ENCODE data around the gene VASH2. TPM values are rescaled to one million over a fixed set of nuclear protein-coding genes. Genes with fewer than 3 reads are reported as not detected.
A peak's percentile ranks its signal among the peaks of the same experiment; 100 is the strongest.
"Not testable (repeated sequence)": the region's sequence is repeated elsewhere in the genome, so short reads cannot be mapped to it uniquely, and the experiment has no call there.

The VASH2 gene
- total RNA-seq, 1 donor from 2014 or later: 0.07 TPM

GRCh38 chr1:213015099-213016050 is 65.0 kb downstream of the VASH2 start, which contains the start of gene ANGEL2:
TSS of gene ANGEL2 (minus strand) at chr1:213015867. CDS start at chr1:213015671, 196 bp downstream.
- intact Hi-C loops (cut with micrococcal nuclease): loop anchor here (1.0 to 10.0 kb wide), 11 partner anchors 36 to 1761 kb away; partner anchors contain the start of genes ATF3, CENPF, DTL and FLVCR1
- TF ChIP-seq CTCF (IDR thresholded peaks at IDR 0.05): no peak
- Mint-ChIP-seq H3K4me1 (peaks cover 20% of the 10 kb centered on the region), H3K27me3 (no peaks in the 10 kb centered on the region), H3K36me3 (ENCODE audit: low read depth) (peaks cover 30% of the 10 kb centered on the region), H3K4me3 (peak within 1 kb of the TSS; percentile 100), H3K27ac (peak within 1 kb of the TSS; percentile 99), H3K9me3 (no peaks in the 10 kb centered on the region)
- ChIA-PET POLR2A (interaction anchor here (0.7 to 1.7 kb wide), 8 partner anchors 9 to 407 kb away, joined by 3 to 7 read pairs (median 5); partner anchors contain the start of genes ATF3, FLVCR1, NSL1 and TATDN3), CTCF (interaction anchor here (1.8 kb wide), 1 partner anchor 980 kb away, joined by 5 read pairs; the partner anchor contains the start of genes DTL and INTS7)
- DNase-seq (peak; percentile 87), ATAC-seq (ENCODE audit: low read depth) (peak; percentile 95)

GRCh38 chr1:213017447-213018273 is 67.3 kb downstream of the VASH2 start:
- intact Hi-C loops (cut with micrococcal nuclease): loop anchor here (5.0 to 10.0 kb wide), 3 partner anchors 160 to 1763 kb away; partner anchors contain the start of genes DTL, FLVCR1, INTS7 and RCOR3
- Mint-ChIP-seq H3K4me3 (no peak overlapping the region), H3K9me3 (no peaks in the 10 kb centered on the region), H3K27ac (no peak overlapping the region), H3K27me3 (peaks cover 6% of the 10 kb centered on the region), H3K4me1 (peaks cover 18% of the 10 kb centered on the region), H3K36me3 (ENCODE audit: low read depth) (peaks cover 11% of the 10 kb centered on the region)
- ATAC-seq (ENCODE audit: low read depth) (no peak), DNase-seq (no peak)
- ChIA-PET CTCF (interaction anchor here (0.9 kb wide), 1 partner anchor 353 kb away, joined by 4 read pairs; no protein-coding TSS in a partner anchor), POLR2A (interaction anchor here (1.8 kb wide), 1 partner anchor 33 kb away, joined by 4 read pairs; the partner anchor contains the start of gene RPS6KC1)
- no peak for TF ChIP-seq CTCF (IDR thresholded peaks at IDR 0.05)

- no peaks in the 10 kb centered on the region for H3K9me3 Mint-ChIP-seq
- peaks cover 6% of the 10 kb centered on the region for H3K4me1 Mint-ChIP-seq
- no peak for TF ChIP-seq CTCF (IDR thresholded peaks at IDR 0.05)
- ATAC-seq (ENCODE audit: low read depth): no peak
- peaks cover 14% of the 10 kb centered on the region for H3K27me3 Mint-ChIP-seq
- no peak for DNase-seq
- ChIA-PET POLR2A (no interaction called here), CTCF (no interaction called here)
- no peak overlapping the region for H3K4me3 Mint-ChIP-seq
- H3K36me3 Mint-ChIP-seq (ENCODE audit: low read depth): peaks cover 4% of the 10 kb centered on the region
- intact Hi-C loops (cut with micrococcal nuclease): loop anchor here (5.0 to 10.0 kb wide), 3 partner anchors 162 to 1765 kb away; partner anchors contain the start of genes DTL, FLVCR1, INTS7 and RCOR3
- H3K27ac Mint-ChIP-seq: no peak overlapping the region
Measured at GRCh38 chr1:213019450-213019849, 69.1 kb downstream of the VASH2 start.

GRCh38 chr1:213020016-213020415 is 69.7 kb downstream of the VASH2 start:
- DNase-seq (no peak), ATAC-seq (ENCODE audit: low read depth) (no peak)
- intact Hi-C loops (cut with micrococcal nuclease): no loop called here
- Mint-ChIP-seq H3K36me3 (ENCODE audit: low read depth) (peaks cover 4% of the 10 kb centered on the region), H3K9me3 (no peaks in the 10 kb centered on the region), H3K4me1 (peaks cover 4% of the 10 kb centered on the region), H3K27ac (no peak overlapping the region), H3K4me3 (no peak overlapping the region), H3K27me3 (peaks cover 14% of the 10 kb centered on the region)
- CTCF ChIA-PET: no interaction called here
- POLR2A ChIA-PET: no interaction called here
- TF ChIP-seq CTCF (IDR thresholded peaks at IDR 0.05): no peak

GRCh38 chr1:213027024-213027423 is 76.7 kb downstream of the VASH2 start:
- ATAC-seq (ENCODE audit: low read depth); H3K4me1 Mint-ChIP-seq; H3K27ac Mint-ChIP-seq; DNase-seq; H3K4me3 Mint-ChIP-seq; POLR2A ChIA-PET; H3K9me3 Mint-ChIP-seq; H3K36me3 Mint-ChIP-seq (ENCODE audit: low read depth); CTCF ChIA-PET; intact Hi-C loops (cut with micrococcal nuclease): not testable (repeated sequence)
- peaks cover 36% of the 10 kb centered on the region for H3K27me3 Mint-ChIP-seq
